IPS DF 6.9 (cell line): ENCODE measurements around the gene PTPN1.

Experiments used
- DNase-seq: peaks from one replicate; pipeline ENCODE4 v3.0.0-alpha.2; 2013; ENCODE audit warnings: low read depth, low spot score
- H3K27ac ChIP-seq: one replicate; pipeline ENCODE4 v1.5.1; 2013; ENCODE audit warnings: low read length, control low read depth
- H3K27me3 ChIP-seq: 2 replicates; pipeline ENCODE4 v1.6.1; 2013; ENCODE audit warnings: mild to moderate bottlenecking, low read length; ENCODE audit not compliant: control insufficient read depth, insufficient read depth
- H3K36me3 ChIP-seq: 2 replicates; pipeline ENCODE4 v1.6.1; 2013; ENCODE audit warnings: low read length; ENCODE audit not compliant: control insufficient read depth, insufficient read depth
- H3K4me1 ChIP-seq: 2 replicates; pipeline ENCODE4 v1.6.1; 2013; ENCODE audit warnings: low read length; ENCODE audit not compliant: control insufficient read depth, insufficient read depth
- H3K4me3 ChIP-seq: 2 replicates; pipeline ENCODE4 v1.5.1; 2013; ENCODE audit warnings: mild to moderate bottlenecking, low read length
- H3K9me3 ChIP-seq: 2 replicates; pipeline ENCODE4 v1.6.1; 2013; ENCODE audit warnings: low read length, inconsistent platforms; ENCODE audit not compliant: control insufficient read depth, insufficient read depth
- WGBS: extraction: QIAGEN DNeasy Blood & Tissue Kit; methylation state at CpG from one replicate; pipeline ENCODE4 v1.1.7; 2013; ENCODE audit warnings: mixed read lengths, missing lambda C conversion rate; ENCODE audit not compliant: insufficient read length, insufficient coverage; 5-methylcytosine and 5-hydroxymethylcytosine counted together

The PTPN1 gene

DNA sequence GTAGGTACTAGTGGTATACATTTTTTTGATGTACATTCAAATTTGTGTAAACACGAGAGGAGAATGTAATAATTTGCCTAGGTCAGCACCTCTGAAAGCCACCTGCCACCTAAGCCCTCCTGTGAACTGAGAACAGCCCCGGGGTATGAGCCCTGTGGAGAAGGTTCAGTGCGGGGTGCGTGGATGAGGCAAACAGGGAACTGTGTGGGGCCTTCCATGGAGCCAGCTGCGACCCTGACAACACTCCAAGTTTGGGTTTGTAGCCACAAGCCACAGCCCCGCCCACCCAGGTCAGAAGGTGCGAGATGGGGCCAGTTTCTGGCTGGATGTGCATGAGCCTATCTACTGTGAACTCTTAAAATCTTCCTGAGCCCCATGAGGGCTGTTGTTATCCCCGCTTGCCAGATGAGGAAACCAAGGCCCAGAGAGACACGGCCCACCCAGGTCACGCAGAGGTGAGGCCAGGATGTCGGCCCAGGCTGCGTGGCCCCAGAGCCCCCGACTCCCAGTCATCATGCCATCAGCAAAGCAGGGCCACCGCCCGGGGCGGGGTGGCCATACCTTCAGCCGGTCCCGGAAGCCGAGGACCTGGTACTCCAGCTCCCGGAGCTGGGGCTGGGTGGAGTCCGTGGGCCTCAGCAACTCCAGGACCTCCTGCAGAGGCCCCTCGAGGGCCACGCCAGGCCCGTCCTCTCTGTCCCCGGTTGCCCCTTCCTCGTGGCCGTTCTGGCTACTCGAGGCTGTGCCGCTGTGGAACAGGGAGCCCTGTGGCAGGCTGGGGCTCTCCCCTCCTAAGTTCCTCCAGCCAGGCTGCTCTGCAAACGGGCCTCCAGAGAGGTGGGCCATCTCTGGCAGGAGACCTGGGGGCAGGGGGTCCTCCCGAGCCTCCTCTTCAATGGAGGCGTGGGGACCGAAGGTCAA lies 91.6 kb downstream of the PTPN1 start:
- H3K27ac ChIP-seq = no peak overlapping the region

DNA sequence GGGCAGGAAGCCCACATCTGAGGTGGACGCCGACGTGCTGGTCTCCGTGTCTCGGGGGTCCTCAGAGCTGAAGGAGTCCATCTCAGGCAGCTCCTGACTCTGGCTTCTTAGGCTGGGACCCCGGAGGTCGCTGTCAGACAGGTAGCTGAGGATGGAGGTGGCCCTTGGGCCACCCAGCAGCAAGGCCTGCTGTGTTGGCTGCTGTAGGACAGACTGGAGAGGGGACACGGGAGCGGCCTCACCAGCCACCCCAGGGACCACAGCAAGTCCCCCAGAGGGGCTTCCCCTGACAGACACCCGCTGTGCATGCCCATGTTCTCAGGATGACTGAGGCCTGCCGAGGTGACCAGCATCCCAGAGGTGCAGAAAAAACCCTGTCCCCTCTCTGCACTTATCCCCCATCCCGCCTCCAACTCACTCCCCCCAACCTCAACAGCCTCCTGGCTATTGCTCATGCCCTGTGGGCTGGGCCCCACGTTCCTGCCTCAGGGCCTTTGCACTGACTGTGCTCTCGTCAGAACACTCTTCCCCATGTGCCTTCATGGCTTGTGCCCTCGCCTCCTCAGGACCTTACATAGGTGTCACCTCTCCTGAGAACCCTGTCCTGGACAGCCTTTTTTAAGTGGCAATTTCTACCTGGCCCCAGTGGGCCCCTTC lies 92.4 kb downstream of the PTPN1 start:
- H3K4me1 ChIP-seq = no peaks in the 10 kb centered on the region; the same call in 1 of the 2 replicates
- H3K27ac ChIP-seq = no peak overlapping the region
- H3K27me3 ChIP-seq = no peaks in the 10 kb centered on the region
- no peak for DNase-seq
- H3K4me3 ChIP-seq = no peak overlapping the region
- no peaks in the 10 kb centered on the region for H3K36me3 ChIP-seq
- no CpG with 5 or more reads among the region's 15 CpGs for WGBS
- H3K9me3 ChIP-seq = no peaks in the 10 kb centered on the region

More for the DNA sequence above, 91.6 kb downstream of the PTPN1 start:
- H3K9me3 ChIP-seq = no peaks in the 10 kb centered on the region
- H3K4me1 ChIP-seq = no peaks in the 10 kb centered on the region; the same call in 1 of the 2 replicates
- no peak for DNase-seq
- no CpG with 5 or more reads among the region's 33 CpGs for WGBS
- no peaks in the 10 kb centered on the region for H3K36me3 ChIP-seq
- H3K27me3 ChIP-seq = no peaks in the 10 kb centered on the region
- H3K4me3 ChIP-seq = no peak overlapping the region

GRCh38 chr20:50604451-50604850 lies 94.3 kb downstream of the PTPN1 start:
- DNase-seq = no peak
- Histone ChIP-seq H3K9me3 (no peaks in the 10 kb centered on the region), H3K27ac (no peak overlapping the region), H3K4me3 (no peak overlapping the region), H3K36me3 (no peaks in the 10 kb centered on the region; the same call in 1 of the 2 replicates), H3K4me1 (no peaks in the 10 kb centered on the region; the same call in 1 of the 2 replicates), H3K27me3 (no peaks in the 10 kb centered on the region)
- WGBS = no CpG with 5 or more reads among the region's 12 CpGs

DNA sequence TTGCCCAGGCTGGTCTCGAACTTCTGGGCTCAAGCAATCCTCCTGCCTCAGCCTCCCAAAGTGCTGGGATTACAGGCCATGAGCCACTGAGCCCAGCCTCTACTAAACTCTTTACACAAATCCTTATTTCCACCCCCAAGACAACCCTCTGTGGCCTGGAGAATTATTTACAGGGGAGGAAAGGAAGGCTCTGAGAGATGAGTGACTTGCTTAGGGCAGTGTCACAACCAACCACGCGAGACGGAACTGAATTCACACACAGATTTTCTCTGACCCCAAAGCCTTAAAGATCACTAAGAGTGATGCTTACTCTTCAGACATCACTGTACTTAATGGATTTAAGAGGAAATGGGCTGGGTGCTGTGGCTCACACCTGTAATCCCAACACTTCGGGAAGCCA lies 95.0 kb downstream of the PTPN1 start:
- Histone ChIP-seq H3K36me3 (no peaks in the 10 kb centered on the region; the same call in 1 of the 2 replicates), H3K9me3 (no peaks in the 10 kb centered on the region), H3K27me3 (no peaks in the 10 kb centered on the region), H3K27ac (no peak overlapping the region), H3K4me3 (no peak overlapping the region), H3K4me1 (no peaks in the 10 kb centered on the region; the same call in 1 of the 2 replicates)
- DNase-seq = no peak
- WGBS = no CpG with 5 or more reads among the region's 5 CpGs

GRCh38 chr20:50607436-50607835 lies 97.3 kb downstream of the PTPN1 start:
- H3K36me3 ChIP-seq = no peaks in the 10 kb centered on the region; the same call in 1 of the 2 replicates
- no peaks in the 10 kb centered on the region for H3K27me3 ChIP-seq
- no peaks in the 10 kb centered on the region for H3K9me3 ChIP-seq
- H3K27ac ChIP-seq = no peak overlapping the region
- no peak overlapping the region for H3K4me3 ChIP-seq
- no peak for DNase-seq
- WGBS = no CpG with 5 or more reads among the region's 9 CpGs
- H3K4me1 ChIP-seq = peaks cover 2% of the 10 kb centered on the region; the same call in 1 of the 2 replicates

GRCh38 chr20:50607850-50608749 lies 97.9 kb downstream of the PTPN1 start:
- Histone ChIP-seq H3K4me1 (peaks cover 2% of the 10 kb centered on the region; the same call in 1 of the 2 replicates), H3K9me3 (no peaks in the 10 kb centered on the region), H3K4me3 (no peak overlapping the region), H3K36me3 (no peaks in the 10 kb centered on the region; the same call in 1 of the 2 replicates), H3K27ac (no peak overlapping the region), H3K27me3 (no peaks in the 10 kb centered on the region)
- WGBS = no CpG with 5 or more reads among the region's 32 CpGs
- DNase-seq = no peak

GRCh38 chr20:50608750-50609104 lies 98.5 kb downstream of the PTPN1 start:
- H3K27me3 ChIP-seq = no peaks in the 10 kb centered on the region
- no CpG with 5 or more reads among the region's 13 CpGs for WGBS
- H3K36me3 ChIP-seq = no peaks in the 10 kb centered on the region; the same call in 1 of the 2 replicates
- DNase-seq = no peak
- H3K9me3 ChIP-seq = no peaks in the 10 kb centered on the region
- no peak overlapping the region for H3K27ac ChIP-seq
- peaks cover 2% of the 10 kb centered on the region; the same call in 1 of the 2 replicates for H3K4me1 ChIP-seq
- H3K4me3 ChIP-seq = no peak overlapping the region

DNA sequence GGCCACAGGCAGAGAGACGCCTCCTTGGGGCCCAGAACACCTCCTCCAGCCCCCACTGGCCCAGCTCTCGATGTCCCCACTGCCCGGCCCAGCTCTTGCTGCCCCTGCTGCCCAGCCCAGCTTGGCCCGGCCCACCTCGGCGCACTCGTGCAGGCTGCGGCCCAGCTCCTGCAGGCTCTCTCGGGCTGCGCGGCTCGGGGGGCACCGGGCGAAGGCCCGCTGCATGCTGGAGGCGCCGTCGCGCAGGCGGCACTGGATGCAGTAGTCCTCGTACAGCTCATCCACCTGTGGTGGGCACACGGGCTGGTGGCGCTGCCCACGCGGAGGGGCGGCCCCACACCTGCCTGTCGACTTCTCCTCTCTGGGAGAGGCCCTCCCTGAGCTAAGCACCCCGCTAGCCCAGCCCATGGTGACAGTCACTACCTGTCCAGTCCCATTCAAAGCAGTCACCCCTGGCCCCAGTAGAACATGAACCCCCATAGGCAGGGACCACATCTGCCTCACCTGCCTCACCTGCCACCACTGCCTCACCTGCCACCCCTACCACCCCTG lies 99.3 kb downstream of the PTPN1 start:
- no peak overlapping the region for H3K4me3 ChIP-seq
- DNase-seq = no peak
- no peak overlapping the region for H3K27ac ChIP-seq
- peaks cover 2% of the 10 kb centered on the region; the same call in 1 of the 2 replicates for H3K4me1 ChIP-seq
- no CpG with 5 or more reads among the region's 28 CpGs for WGBS
- no peaks in the 10 kb centered on the region for H3K27me3 ChIP-seq
- no peaks in the 10 kb centered on the region for H3K9me3 ChIP-seq
- no peaks in the 10 kb centered on the region; the same call in 1 of the 2 replicates for H3K36me3 ChIP-seq

GRCh38 chr20:50610212-50610718 lies 100.1 kb downstream of the PTPN1 start:
- H3K4me3 ChIP-seq = no peak overlapping the region
- DNase-seq = no peak
- no peaks in the 10 kb centered on the region for H3K27me3 ChIP-seq
- H3K27ac ChIP-seq = no peak overlapping the region
- H3K36me3 ChIP-seq = no peaks in the 10 kb centered on the region; the same call in 1 of the 2 replicates
- WGBS = no CpG with 5 or more reads among the region's 4 CpGs
- H3K9me3 ChIP-seq = no peaks in the 10 kb centered on the region
- H3K4me1 ChIP-seq = peaks cover 2% of the 10 kb centered on the region; the same call in 1 of the 2 replicates
